Epithelial cell of esophagus (primary cell): Measurements from ENCODE around the gene OVAAL.

Experiments
- DNase-seq: peaks from one replicate; pipeline ENCODE4 v3.0.0; 2010; ENCODE audit warnings: low read depth
- H3K4me3 ChIP-seq: 2 replicates; pipeline ENCODE4 v1.5.1; 2011; ENCODE audit warnings: mild to moderate bottlenecking, low read length, control low read depth
- TF ChIP-seq, protein P1 (sequence below): IDR thresholded peaks from 2 replicates; pipeline ENCODE4 v1.5.1; 2011; ENCODE audit warnings: low read depth, mild to moderate bottlenecking, low read length, control low read depth, inconsistent platforms; ENCODE audit not compliant: insufficient read depth; ENCODE audit errors: missing control alignments

The OVAAL gene

DNA sequence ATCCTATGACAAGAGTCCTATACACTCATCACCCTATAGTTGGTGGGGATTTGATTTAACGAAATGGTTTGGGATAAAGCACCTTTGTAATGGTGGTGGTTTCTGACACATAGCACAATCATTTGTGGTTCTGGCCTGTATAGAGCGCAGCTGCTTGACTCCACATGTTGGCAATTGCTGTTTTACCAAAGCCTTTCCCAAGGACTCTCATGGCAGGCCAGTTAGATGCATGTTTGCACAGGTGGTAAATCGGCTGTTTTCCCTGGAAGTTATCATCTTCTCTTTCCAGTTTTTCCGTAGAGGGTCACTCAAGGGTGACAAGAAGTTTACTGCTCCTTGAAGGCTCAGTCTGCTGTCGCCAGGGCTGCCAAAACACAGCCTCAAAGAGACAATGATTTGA is 56.0 kb downstream of the OVAAL start:
- no peak overlapping the region for H3K4me3 ChIP-seq
- peak; percentile 77 for DNase-seq
- TF ChIP-seq, protein P1, sequence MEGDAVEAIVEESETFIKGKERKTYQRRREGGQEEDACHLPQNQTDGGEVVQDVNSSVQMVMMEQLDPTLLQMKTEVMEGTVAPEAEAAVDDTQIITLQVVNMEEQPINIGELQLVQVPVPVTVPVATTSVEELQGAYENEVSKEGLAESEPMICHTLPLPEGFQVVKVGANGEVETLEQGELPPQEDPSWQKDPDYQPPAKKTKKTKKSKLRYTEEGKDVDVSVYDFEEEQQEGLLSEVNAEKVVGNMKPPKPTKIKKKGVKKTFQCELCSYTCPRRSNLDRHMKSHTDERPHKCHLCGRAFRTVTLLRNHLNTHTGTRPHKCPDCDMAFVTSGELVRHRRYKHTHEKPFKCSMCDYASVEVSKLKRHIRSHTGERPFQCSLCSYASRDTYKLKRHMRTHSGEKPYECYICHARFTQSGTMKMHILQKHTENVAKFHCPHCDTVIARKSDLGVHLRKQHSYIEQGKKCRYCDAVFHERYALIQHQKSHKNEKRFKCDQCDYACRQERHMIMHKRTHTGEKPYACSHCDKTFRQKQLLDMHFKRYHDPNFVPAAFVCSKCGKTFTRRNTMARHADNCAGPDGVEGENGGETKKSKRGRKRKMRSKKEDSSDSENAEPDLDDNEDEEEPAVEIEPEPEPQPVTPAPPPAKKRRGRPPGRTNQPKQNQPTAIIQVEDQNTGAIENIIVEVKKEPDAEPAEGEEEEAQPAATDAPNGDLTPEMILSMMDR: no peak

DNA sequence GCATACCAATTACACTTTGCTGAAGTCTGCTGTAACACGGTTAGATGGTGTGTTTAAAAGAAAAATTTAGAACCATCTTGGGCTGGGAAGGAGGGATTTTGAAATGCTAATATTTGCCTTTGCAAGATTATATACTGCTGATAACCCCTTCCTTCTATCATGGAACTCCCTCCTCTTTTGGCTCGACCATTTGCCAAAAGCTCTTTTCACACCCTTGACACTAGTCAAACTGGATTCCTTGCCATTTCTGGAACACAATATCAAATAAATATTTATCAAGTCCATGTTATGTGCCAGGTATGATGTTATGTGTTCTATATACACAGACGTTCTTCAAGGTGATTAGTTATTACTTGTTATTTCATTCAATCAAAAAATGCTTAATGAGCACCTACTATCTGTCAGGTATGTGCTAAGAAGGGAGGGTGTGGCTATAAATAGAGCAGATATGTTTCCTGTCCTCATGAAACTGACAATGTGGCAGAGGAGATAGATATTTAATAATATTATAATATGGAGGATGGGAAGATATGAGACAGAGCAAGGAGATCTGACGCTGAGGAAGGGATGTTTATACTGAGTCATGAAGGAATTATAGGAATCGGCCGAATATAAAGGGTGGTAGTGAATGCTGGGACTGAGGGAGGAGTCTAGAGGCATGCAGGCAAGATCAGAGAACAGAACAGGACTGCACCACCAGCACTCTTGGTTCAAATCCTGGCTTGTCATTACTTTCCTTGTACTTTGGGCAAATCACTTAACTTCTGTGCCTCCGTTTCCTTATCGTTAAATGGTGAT is 56.9 kb downstream of the OVAAL start:
- no peak overlapping the region for H3K4me3 ChIP-seq
- TF ChIP-seq, protein P1: no peak
- peak; percentile 41 for DNase-seq
